HG03066 (cell line): ENCODE measurements around the gene EPC2.
"Not testable (repeated sequence)": the region's sequence is repeated elsewhere in the genome, so short reads cannot be mapped to it uniquely, and the experiment has no call there.

Experiments used
- ATAC-seq: cut with Tn5 transposase; IDR thresholded peaks from one replicate; pipeline ENCODE4 v1.9.1; 2021; ENCODE audit warnings: low read depth; ENCODE audit not compliant: unreplicated experiment

EPC2 gene

DNA sequence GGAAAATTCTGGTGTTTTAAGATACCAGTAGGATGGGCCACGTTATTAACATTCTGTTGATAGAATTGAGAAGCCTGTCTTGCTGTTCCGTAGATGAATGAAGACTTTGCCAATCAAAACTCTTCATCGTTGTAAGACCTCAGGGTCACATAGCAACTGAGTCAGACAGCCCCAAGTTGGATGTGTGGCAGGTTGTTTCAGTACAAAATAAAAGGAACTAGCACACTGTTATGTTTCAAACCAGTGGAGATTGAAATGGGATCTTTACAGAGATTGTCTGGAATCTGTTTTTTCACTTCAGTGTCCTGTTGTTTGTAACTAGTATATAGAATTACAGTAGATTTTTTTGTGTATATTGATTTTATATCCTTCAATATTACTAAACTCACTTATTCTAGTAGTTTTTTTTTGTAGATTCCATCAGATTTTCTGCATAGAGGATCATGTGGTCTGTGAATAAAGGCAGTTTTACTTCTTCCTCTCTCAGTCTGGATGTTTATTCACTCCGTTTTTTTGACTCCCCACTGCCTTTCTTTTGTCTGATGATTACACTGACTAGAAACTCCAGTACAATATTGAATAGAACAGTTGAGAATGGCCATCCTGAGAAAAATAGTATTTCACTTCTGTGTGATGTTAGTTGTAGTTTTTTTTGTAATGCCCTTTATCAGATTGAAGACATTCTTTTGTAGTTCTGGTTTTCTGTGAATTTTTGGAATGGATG, 22.7 kb downstream of the EPC2 start:
- ATAC-seq, result no peak

GRCh38 chr2:148670773-148671172, 26.2 kb downstream of the EPC2 start:
- ATAC-seq, result no peak

DNA sequence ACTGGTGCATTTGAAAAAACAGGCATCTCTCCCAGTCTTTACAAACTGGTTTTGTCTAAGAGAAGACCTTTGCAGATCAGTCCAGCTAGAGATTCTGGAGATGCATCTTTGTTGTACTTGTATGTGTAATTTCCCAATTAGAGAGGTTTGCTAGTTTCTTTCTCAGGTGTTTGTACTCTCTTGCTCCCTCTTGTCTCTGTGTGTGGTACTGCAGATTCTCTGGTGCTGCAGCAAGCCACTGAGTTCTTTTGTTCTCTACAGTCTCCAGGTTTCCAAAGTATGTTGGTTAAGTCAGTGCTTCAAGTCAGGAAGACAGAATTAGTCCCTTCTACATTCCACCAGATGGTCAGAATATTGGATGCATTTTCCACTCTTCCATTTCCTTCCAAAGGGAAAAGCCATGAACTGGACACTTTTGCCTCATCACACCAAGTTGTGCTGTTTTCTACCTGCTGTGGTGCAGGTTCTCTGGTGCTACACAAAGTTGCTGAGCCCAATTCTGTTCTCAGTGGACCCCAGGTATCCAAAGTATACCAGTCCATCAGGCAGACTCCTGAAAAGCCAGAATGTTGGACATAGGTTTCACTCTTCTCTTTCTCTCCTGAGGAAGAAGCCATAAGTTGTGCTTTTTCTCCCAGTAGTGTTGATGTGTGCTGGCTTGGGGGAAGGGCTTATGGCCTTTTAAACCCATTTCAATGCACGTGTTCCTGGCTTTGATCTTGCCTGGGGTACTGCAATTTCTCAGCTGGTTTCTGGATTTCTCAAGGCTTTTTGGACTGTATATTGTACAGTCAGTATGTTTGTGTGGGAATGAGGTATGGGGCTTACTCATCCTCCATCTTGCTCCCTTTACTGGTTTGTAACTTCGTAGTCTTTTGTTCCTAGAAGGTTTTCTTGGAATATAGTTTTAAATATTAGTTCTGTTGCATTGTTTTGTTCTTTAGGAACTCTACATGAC, 29.8 kb downstream of the EPC2 start:
- ATAC-seq, result no peak

GRCh38 chr2:148675708-148676107, 31.2 kb downstream of the EPC2 start:
- no peak for ATAC-seq

- ATAC-seq, result not testable (repeated sequence)
These were observed 34.0 kb downstream of the EPC2 start for GRCh38 chr2:148678302-148679179.

GRCh38 chr2:148680462-148680861, 35.9 kb downstream of the EPC2 start:
- no peak for ATAC-seq

GRCh38 chr2:148681443-148681842, 36.9 kb downstream of the EPC2 start:
- no peak for ATAC-seq

GRCh38 chr2:148681862-148682261, 37.3 kb downstream of the EPC2 start:
- not testable (repeated sequence) for ATAC-seq

DNA sequence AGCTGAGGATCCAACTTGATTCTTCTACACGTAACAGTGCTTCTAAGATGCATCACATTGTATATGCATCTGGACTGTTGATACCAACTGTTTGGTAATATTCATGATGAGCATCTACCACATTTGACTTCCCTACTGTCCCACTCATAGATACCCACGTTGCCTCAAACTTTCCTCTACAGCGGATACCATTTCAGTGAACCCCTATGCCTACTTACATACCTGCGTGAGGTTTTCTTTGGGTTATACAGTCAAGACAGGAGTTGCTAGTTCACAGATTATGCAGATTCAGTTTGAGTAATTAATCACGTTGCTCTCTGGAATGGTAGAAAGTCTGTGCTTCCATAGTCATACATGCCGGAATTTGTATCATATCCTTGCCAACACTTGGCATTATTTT, 40.0 kb downstream of the EPC2 start:
- no peak for ATAC-seq

DNA sequence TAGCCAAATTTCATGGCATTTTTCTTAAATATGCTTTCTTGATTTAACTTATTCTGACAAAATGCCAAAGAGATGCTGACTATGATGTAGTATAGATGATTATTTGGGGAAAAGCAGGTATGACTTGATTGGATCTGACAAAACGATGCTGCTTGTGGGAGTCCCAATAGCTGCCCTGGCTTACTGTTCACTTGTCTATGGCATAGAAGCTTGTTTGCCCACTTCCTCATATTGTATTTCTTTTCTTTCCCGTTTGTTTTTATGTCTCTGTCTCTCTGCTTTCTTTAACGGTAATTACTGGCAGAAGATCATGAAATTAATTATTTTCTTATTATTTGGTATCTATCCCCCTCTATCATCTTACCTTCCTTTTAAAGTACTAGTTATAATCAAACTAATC, 43.0 kb downstream of the EPC2 start:
- ATAC-seq, result no peak

GRCh38 chr2:148688011-148688410, 43.5 kb downstream of the EPC2 start:
- ATAC-seq, result not testable (repeated sequence)

DNA sequence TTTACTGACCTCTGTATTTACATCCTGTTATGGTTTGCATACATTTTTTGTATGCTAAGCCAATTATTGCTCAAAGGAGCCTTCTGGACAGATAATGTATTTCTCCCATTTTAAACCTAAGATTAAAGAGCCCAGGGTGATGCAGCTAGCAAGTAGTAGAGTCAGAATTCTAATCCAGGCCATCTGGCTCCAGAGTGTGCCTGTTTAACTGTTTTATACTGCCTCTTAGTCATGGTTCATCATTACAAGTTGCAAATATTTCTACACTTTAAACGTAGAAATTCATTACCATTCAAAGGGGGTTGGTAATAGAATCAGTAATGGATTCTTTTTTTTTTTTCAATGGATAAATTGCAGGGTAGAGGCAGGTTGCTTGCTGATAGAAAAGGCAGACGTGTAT, 52.4 kb downstream of the EPC2 start:
- ATAC-seq, result no peak

DNA sequence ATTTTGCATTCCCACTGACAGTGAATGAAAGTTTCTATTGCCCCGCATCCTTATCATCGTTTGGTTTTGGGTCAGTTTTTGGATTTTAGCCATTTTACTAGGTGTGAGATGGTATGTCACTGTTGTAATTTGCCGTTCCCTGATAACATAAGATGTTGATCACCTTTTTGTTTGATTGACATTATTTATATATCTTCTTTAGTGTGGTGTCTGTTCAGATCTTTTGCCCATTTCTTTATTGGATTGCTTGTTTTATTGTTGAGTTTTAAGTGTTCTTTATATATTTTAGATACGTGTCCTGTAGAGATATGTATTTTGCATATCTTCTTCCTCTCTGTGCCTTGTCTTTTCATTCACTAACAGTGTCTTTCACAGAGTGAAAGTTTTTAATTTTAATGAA, 55.3 kb downstream of the EPC2 start:
- ATAC-seq, result no peak

DNA sequence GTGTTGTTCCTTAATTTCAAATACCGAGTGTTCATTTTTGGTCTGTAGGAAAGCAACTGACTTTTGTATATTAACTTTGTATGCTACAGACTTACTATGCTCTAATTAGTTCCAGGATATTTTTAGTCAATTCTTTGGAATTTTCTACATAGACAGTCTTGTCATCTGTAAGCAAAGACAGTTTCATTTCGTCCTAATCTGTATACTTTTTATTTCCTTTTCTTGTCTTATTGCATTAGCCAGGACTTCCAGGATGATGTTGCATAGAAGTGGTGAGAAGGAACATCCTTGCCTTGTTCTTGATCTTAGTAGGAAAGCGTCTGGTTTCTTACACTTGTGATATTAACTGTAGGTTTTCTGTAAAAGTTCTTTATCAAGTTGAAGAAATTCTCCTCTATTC, 56.5 kb downstream of the EPC2 start:
- no peak for ATAC-seq

GRCh38 chr2:148701877-148702276, 57.3 kb downstream of the EPC2 start:
- ATAC-seq, result no peak

- ATAC-seq, result no peak
These were observed 57.9 kb downstream of the EPC2 start for GRCh38 chr2:148702475-148702874.

DNA sequence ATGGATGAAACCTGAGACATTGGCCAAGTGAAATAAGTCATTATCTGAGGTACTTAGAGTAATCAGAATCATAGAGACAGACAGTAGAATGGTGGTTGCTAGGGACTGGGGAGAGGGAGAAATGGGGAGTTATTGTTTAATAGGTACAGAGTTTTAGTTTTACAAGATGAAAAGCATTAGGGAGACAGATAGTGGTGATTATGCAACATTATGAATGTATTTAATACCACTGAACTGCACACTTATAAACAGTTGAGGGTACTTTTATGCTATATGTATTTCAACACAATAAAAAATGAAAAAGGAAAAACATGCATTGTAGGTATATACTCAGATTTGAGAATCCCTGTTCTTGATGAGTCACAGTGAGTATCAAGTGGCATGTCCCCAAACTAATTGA, 59.7 kb downstream of the EPC2 start:
- ATAC-seq, result no peak

GRCh38 chr2:148716378-148716920, 71.9 kb downstream of the EPC2 start:
- ATAC-seq, result no peak

DNA sequence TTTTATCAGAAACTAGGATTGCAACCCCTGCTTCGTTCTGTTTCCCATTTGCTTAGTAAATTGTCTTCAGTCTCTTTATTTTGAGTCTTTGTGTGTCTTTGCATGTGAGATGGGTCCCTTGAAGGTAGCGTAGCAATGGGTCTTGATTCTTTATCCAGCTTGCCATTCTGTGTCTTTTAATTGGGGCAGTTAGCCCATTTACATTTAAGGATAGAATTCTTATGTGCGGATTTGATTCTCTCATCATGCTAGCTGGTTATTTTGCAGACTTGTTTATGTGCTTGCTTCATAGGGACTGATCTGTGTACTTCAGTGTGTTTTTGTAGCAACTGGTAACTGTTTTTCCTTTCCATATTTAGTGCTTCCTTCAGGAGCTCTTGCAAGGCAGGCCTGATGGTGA, 73.5 kb downstream of the EPC2 start:
- ATAC-seq, result no peak

DNA sequence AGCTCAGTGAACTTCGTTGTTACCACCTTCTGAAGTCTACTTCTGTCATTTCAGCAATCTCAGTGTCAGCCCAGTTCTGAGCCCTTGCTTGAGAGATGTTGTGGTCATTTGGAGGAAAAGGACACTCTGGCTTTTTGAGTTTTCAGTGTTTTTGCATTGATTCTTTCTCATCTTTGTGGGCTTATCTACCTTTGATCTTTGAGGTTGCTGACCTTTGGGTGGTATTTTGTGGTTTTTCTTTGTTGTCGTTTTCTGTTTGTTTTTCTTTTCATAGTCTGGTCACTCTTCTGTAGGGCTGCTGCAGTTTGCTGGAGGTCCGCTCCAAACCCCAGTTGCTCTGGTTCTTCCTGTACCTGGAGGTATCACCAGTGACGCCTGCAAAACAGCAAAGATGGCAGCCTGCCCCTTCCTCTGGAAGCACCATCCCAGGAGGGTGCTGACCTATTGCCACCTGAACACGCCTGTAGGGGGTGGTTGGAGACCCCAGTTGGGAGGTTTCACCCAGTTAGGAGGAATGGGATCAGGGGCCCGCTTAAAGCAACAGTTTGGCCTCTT, 74.7 kb downstream of the EPC2 start:
- ATAC-seq, result no peak
